ENCODE results near the gene PLXNA2.

PLXNA2 gene

GRCh38 chr1:208225954-208226937, 17.9 kb downstream of the PLXNA2 start:
- no peak for DNase-seq (ENCODE audit: extremely low read depth, low read depth)
- no peak for TF ChIP-seq CTCF (IDR thresholded peaks at IDR 0.05; ENCODE audit: low read depth, low read length, missing control alignments)
- H3K4me3 ChIP-seq (replicated peaks; ENCODE audit: low read depth, low read length), result no peak overlapping the region

- TF ChIP-seq CTCF (IDR thresholded peaks at IDR 0.05; ENCODE audit: low read depth, low read length, missing control alignments), result no peak
- H3K4me3 ChIP-seq (replicated peaks; ENCODE audit: low read depth, low read length), result no peak overlapping the region
Measured at GRCh38 chr1:208224192-208224713, 19.9 kb downstream of the PLXNA2 start.

GRCh38 chr1:208223136-208223535, 21.0 kb downstream of the PLXNA2 start:
- no peak for DNase-seq (ENCODE audit: extremely low read depth, low read depth)
- no peak overlapping the region for H3K4me3 ChIP-seq (replicated peaks; ENCODE audit: low read depth, low read length)
- no peak for TF ChIP-seq CTCF (IDR thresholded peaks at IDR 0.05; ENCODE audit: low read depth, low read length, missing control alignments)

More at GRCh38 chr1:208224192-208224713, 19.9 kb downstream of the PLXNA2 start:
- no peak for DNase-seq (ENCODE audit: extremely low read depth, low read depth)

GRCh38 chr1:208222376-208223126, 21.6 kb downstream of the PLXNA2 start:
- TF ChIP-seq CTCF (IDR thresholded peaks at IDR 0.05; ENCODE audit: low read depth, low read length, missing control alignments), result no peak
- H3K4me3 ChIP-seq (replicated peaks; ENCODE audit: low read depth, low read length), result no peak overlapping the region
- DNase-seq (ENCODE audit: extremely low read depth, low read depth), result no peak

GRCh38 chr1:208221291-208221622, 22.9 kb downstream of the PLXNA2 start:
- H3K4me3 ChIP-seq (replicated peaks; ENCODE audit: low read depth, low read length), result no peak overlapping the region
- no peak for TF ChIP-seq CTCF (IDR thresholded peaks at IDR 0.05; ENCODE audit: low read depth, low read length, missing control alignments)
- DNase-seq (ENCODE audit: extremely low read depth, low read depth), result no peak

- no peak overlapping the region for H3K4me3 ChIP-seq (replicated peaks; ENCODE audit: low read depth, low read length)
- no peak for TF ChIP-seq CTCF (IDR thresholded peaks at IDR 0.05; ENCODE audit: low read depth, low read length, missing control alignments)
- no peak for DNase-seq (ENCODE audit: extremely low read depth, low read depth)
Measured at GRCh38 chr1:208219659-208220282, 24.4 kb downstream of the PLXNA2 start.

All from HFF-Myc (cell line).